Kidney tubule cell (primary cell): ENCODE data around the gene MDFIC2.
"Not testable (repeated sequence)": the region's sequence is repeated elsewhere in the genome, so short reads cannot be mapped to it uniquely, and the experiment has no call there.

Source experiments
- DNase-seq: peaks from one replicate; pipeline ENCODE4 v3.0.0-alpha.2; 2018; ENCODE audit warnings: low spot score

MDFIC2 gene

GRCh38 chr3:70256566-70256965, 55.9 kb downstream of the MDFIC2 start:
- peak; percentile 23 for DNase-seq

- DNase-seq = no peak
Measured at GRCh38 chr3:70250492-70250891, 61.9 kb downstream of the MDFIC2 start.

GRCh38 chr3:70249509-70250160, 62.8 kb downstream of the MDFIC2 start:
- peak; percentile 40 for DNase-seq

- no peak for DNase-seq
Measured at GRCh38 chr3:70248856-70249255, 63.6 kb downstream of the MDFIC2 start.

GRCh38 chr3:70247955-70248354, 64.5 kb downstream of the MDFIC2 start:
- DNase-seq = peak; percentile 58

- no peak for DNase-seq
Measured at GRCh38 chr3:70245746-70246525, 66.5 kb downstream of the MDFIC2 start.

GRCh38 chr3:70244422-70244821, 68.0 kb downstream of the MDFIC2 start:
- DNase-seq = no peak

- no peak for DNase-seq
Measured at GRCh38 chr3:70242297-70242882, 70.0 kb downstream of the MDFIC2 start.

GRCh38 chr3:70233812-70234211, 78.6 kb downstream of the MDFIC2 start:
- DNase-seq = no peak

GRCh38 chr3:70233112-70233511, 79.3 kb downstream of the MDFIC2 start:
- no peak for DNase-seq

- DNase-seq = no peak
Measured at GRCh38 chr3:70231266-70231701, 81.2 kb downstream of the MDFIC2 start.

GRCh38 chr3:70227437-70227836, 85.0 kb downstream of the MDFIC2 start:
- DNase-seq = no peak

- DNase-seq = no peak
Measured at GRCh38 chr3:70225146-70225545, 87.3 kb downstream of the MDFIC2 start.

- DNase-seq = no peak
Measured at GRCh38 chr3:70224337-70224736, 88.1 kb downstream of the MDFIC2 start.

GRCh38 chr3:70218471-70218870, 94.0 kb downstream of the MDFIC2 start:
- DNase-seq = no peak

GRCh38 chr3:70211274-70211673, 101.2 kb downstream of the MDFIC2 start:
- not testable (repeated sequence) for DNase-seq

- no peak for DNase-seq
Measured at GRCh38 chr3:70201975-70202374, 110.5 kb downstream of the MDFIC2 start.

- DNase-seq = no peak
Measured at GRCh38 chr3:70189884-70190473, 122.5 kb downstream of the MDFIC2 start.

GRCh38 chr3:70186221-70186620, 126.2 kb downstream of the MDFIC2 start:
- no peak for DNase-seq

GRCh38 chr3:70185661-70186060, 126.8 kb downstream of the MDFIC2 start:
- no peak for DNase-seq

GRCh38 chr3:70183781-70184504, 128.5 kb downstream of the MDFIC2 start:
- no peak for DNase-seq

- DNase-seq = no peak
Measured at GRCh38 chr3:70182166-70182565, 130.3 kb downstream of the MDFIC2 start.
